Fibroblast of lung (primary cell): Measurements from ENCODE around the gene DAAM1.

Experiments used
- EZH2 ChIP-seq: IDR thresholded peaks from 2 replicates; pipeline ENCODE4 v1.5.1; 2012; ENCODE audit warnings: low read length, control low read depth, mild to moderate bottlenecking; ENCODE audit errors: missing control alignments
- TF ChIP-seq, protein P1 (sequence below), 2 donors: IDR thresholded peaks in 1 of 2; conservative IDR thresholded peaks in 1 of 2; 1 replicate in 1 of 2; 2 replicates in 1 of 2; pipeline ENCODE4 v1.5.1; 2011 to 2012; ENCODE audit warnings: low read length in 2 of 2, control low read depth in 1 of 2, inconsistent platforms in 1 of 2, low read depth in 1 of 2, mild to moderate bottlenecking in 1 of 2

DNA sequence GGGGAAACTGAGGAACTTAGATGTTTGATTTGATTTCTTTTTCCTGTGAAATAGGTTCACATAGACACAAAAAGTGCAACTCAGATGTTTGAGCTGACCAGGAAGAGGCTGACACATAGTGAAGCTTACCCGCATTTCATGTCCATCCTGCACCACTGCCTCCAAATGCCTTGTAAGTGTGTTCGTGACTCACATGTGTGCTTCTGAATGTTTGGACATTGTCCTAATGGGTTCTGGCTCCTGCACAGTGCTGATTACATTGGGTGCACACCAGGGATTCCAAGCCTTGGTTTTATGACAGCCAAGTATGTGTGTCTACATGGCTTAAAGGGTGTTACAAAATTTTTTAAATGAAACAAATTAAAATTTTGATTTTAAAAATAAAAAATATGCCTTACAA is 137.4 kb downstream of the DAAM1 start:
- TF ChIP-seq, protein P1, sequence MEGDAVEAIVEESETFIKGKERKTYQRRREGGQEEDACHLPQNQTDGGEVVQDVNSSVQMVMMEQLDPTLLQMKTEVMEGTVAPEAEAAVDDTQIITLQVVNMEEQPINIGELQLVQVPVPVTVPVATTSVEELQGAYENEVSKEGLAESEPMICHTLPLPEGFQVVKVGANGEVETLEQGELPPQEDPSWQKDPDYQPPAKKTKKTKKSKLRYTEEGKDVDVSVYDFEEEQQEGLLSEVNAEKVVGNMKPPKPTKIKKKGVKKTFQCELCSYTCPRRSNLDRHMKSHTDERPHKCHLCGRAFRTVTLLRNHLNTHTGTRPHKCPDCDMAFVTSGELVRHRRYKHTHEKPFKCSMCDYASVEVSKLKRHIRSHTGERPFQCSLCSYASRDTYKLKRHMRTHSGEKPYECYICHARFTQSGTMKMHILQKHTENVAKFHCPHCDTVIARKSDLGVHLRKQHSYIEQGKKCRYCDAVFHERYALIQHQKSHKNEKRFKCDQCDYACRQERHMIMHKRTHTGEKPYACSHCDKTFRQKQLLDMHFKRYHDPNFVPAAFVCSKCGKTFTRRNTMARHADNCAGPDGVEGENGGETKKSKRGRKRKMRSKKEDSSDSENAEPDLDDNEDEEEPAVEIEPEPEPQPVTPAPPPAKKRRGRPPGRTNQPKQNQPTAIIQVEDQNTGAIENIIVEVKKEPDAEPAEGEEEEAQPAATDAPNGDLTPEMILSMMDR (conservative IDR thresholded peaks at IDR 0.05 in 1 of 2, IDR thresholded peaks at IDR 0.05 in 1 of 2; ENCODE audit: low read depth in 1 of 2, low read length in 2 of 2) = no peak
- no peak for TF ChIP-seq EZH2
